Stomach (tissue), 4 donors: ENCODE measurements around the gene CMTM4.

Experiments used
- EP300 ChIP-seq: sonication (generic); formaldehyde crosslinking; IDR thresholded peaks from one replicate; pipeline ENCODE4 v1.6.1; 2017; ENCODE audit warnings: antibody characterized with exemption
- POLR2A ChIP-seq, 4 donors: fragments of 450-650 bp; IDR thresholded peaks; one replicate each; pipeline ENCODE4 v1.6.1; 2016; ENCODE audit warnings: antibody characterized with exemption in 4 of 4, control low read depth in 2 of 4, mild to moderate bottlenecking in 1 of 4, moderate library complexity in 1 of 4
- TF ChIP-seq, protein P1 (sequence below), 7 experiments: fragments of 450-650 bp in 4 of 7; fragments of 200-600 bp in 3 of 7; sonication (generic) in 3 of 7; IDR thresholded peaks; one replicate each; pipeline ENCODE4 v1.5.1; 2016 to 2019; ENCODE audit warnings: antibody characterized with exemption in 7 of 7, control low read depth in 2 of 7, mild to moderate bottlenecking in 1 of 7

DNA sequence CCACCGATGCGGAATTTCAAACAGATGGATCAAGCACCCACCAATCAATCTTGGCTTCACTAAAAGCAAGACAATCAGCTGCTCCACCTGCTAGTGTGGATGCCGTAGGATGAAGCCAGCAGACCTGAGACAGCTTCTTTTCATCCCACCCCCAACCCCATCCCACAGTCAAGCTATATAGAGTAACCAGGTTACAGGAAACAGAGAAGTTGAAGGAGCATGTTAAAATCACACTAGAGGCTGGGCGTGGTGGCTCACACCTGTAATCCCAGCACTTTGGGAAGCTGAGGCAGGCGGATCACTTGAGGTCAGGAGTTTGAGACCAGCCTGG is 37.7 kb downstream of the CMTM4 start:
- TF ChIP-seq POLR2A (IDR thresholded peaks at IDR 0.05) (no peak), EP300 (no peak)
- TF ChIP-seq, protein P1, sequence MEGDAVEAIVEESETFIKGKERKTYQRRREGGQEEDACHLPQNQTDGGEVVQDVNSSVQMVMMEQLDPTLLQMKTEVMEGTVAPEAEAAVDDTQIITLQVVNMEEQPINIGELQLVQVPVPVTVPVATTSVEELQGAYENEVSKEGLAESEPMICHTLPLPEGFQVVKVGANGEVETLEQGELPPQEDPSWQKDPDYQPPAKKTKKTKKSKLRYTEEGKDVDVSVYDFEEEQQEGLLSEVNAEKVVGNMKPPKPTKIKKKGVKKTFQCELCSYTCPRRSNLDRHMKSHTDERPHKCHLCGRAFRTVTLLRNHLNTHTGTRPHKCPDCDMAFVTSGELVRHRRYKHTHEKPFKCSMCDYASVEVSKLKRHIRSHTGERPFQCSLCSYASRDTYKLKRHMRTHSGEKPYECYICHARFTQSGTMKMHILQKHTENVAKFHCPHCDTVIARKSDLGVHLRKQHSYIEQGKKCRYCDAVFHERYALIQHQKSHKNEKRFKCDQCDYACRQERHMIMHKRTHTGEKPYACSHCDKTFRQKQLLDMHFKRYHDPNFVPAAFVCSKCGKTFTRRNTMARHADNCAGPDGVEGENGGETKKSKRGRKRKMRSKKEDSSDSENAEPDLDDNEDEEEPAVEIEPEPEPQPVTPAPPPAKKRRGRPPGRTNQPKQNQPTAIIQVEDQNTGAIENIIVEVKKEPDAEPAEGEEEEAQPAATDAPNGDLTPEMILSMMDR (IDR thresholded peaks at IDR 0.05), result no peak
